OCI-LY3 (cell line): ENCODE measurements around the gene EPN3.

Experiments used
- H2AFZ ChIP-seq: fragments of 200-600, 300-600 bp; shearing (Covaris generic); 2 replicates; pipeline ENCODE4 v1.6.0; 2014; ENCODE audit warnings: antibody characterized with exemption, low read depth, low read length
- H3K27ac ChIP-seq: fragments of 200-600, 300-600 bp; sonication (generic); 2 replicates; pipeline ENCODE4 v1.5.1; 2014; ENCODE audit warnings: mild to moderate bottlenecking, low read length, moderate library complexity, mixed read lengths
- H3K27me3 ChIP-seq: fragments of 200-600, 300-600 bp; sonication (generic); 2 replicates; pipeline ENCODE4 v1.6.1; 2014; ENCODE audit warnings: low read depth, low read length, mixed read lengths
- H3K36me3 ChIP-seq: fragments of 200-600, 300-600 bp; sonication (generic); replicated peaks from 2 replicates; pipeline ENCODE3; 2014; ENCODE audit warnings: low read depth, low read length, mixed read lengths
- H3K4me1 ChIP-seq: fragments of 300-600, 200-600 bp; sonication (generic); 2 replicates; pipeline ENCODE4 v1.6.1; 2014; ENCODE audit warnings: low read length, mixed read lengths
- H3K4me2 ChIP-seq: fragments of 200-600, 300-600 bp; sonication (generic); 2 replicates; pipeline ENCODE4 v1.6.1; 2014; ENCODE audit warnings: low read length, mixed read lengths
- H3K4me3 ChIP-seq: fragments of 300-600, 200-600 bp; sonication (generic); 2 replicates; pipeline ENCODE4 v1.5.1; 2014; ENCODE audit warnings: antibody characterized with exemption, mild to moderate bottlenecking, low read length, moderate library complexity
- H3K79me2 ChIP-seq: fragments of 300-600, 200-600 bp; shearing (Covaris generic); 2 replicates; pipeline ENCODE4 v1.6.1; 2014; ENCODE audit warnings: mild to moderate bottlenecking, low read length, mixed read lengths
- H3K9ac ChIP-seq: fragments of 300-600, 200-600 bp; shearing (Covaris generic); 2 replicates; pipeline ENCODE4 v1.6.0; 2014; ENCODE audit warnings: mild to moderate bottlenecking, low read length, moderate library complexity
- H3K9me3 ChIP-seq: fragments of 200-600, 300-600 bp; shearing (Covaris generic); 2 replicates; pipeline ENCODE4 v1.6.1; 2014; ENCODE audit warnings: low read length, mixed read lengths; ENCODE audit not compliant: insufficient read depth
- H4K20me1 ChIP-seq: fragments of 200-600, 300-600 bp; sonication (generic); 2 replicates; pipeline ENCODE4 v1.6.1; 2016; ENCODE audit warnings: low read length, mixed read lengths; ENCODE audit not compliant: insufficient read depth
- CTCF ChIP-seq: fragments of 200-600, 300-600 bp; sonication (generic); IDR thresholded peaks from 2 replicates; pipeline ENCODE4 v1.5.1; 2014; ENCODE audit warnings: antibody characterized with exemption, low read length, low read depth
- EZH2phosphoT487 ChIP-seq: fragments of 200-600 bp; shearing (Covaris generic); IDR thresholded peaks from 2 replicates; pipeline ENCODE4 v1.6.1; 2018; ENCODE audit warnings: antibody characterized with exemption, mixed run types, low read depth

EPN3 gene

GRCh38 chr17:50534222-50534978 is 1.9 kb downstream of the EPN3 start:
- Histone ChIP-seq H2AFZ (no peak overlapping the region), H3K4me3 (no peak overlapping the region), H3K79me2 (no peaks in the 10 kb centered on the region)

GRCh38 chr17:50534979-50535326 is 2.4 kb downstream of the EPN3 start:
- Histone ChIP-seq H3K4me3 (no peak overlapping the region), H3K36me3 (no peaks in the 10 kb centered on the region), H3K9me3 (no peaks in the 10 kb centered on the region), H2AFZ (no peak overlapping the region), H3K9ac (no peak overlapping the region), H3K27ac (no peak overlapping the region), H3K4me1 (no peaks in the 10 kb centered on the region), H3K27me3 (peaks cover 36% of the 10 kb centered on the region), H3K4me2 (no peak overlapping the region), H4K20me1 (no peaks in the 10 kb centered on the region), H3K79me2 (no peaks in the 10 kb centered on the region)
- TF ChIP-seq CTCF (no peak), EZH2phosphoT487 (no peak)

More at GRCh38 chr17:50534222-50534978, 1.9 kb downstream of the EPN3 start:
- Histone ChIP-seq H3K4me2 (no peak overlapping the region), H3K27me3 (peaks cover 36% of the 10 kb centered on the region), H3K27ac (no peak overlapping the region), H3K9ac (no peak overlapping the region), H3K4me1 (no peaks in the 10 kb centered on the region), H4K20me1 (no peaks in the 10 kb centered on the region), H3K9me3 (no peaks in the 10 kb centered on the region), H3K36me3 (no peaks in the 10 kb centered on the region)
- TF ChIP-seq EZH2phosphoT487 (no peak), CTCF (no peak)

- Histone ChIP-seq H3K4me2 (no peak overlapping the region), H2AFZ (no peak overlapping the region), H3K27ac (no peak overlapping the region), H3K9me3 (no peaks in the 10 kb centered on the region), H3K4me1 (no peaks in the 10 kb centered on the region), H3K79me2 (no peaks in the 10 kb centered on the region), H3K27me3 (peaks cover 35% of the 10 kb centered on the region), H3K36me3 (no peaks in the 10 kb centered on the region), H3K4me3 (no peak overlapping the region), H4K20me1 (no peaks in the 10 kb centered on the region), H3K9ac (no peak overlapping the region)
- no peak for TF ChIP-seq EZH2phosphoT487
- TF ChIP-seq CTCF: no peak
Observed at GRCh38 chr17:50535407-50535806, 2.9 kb downstream of the EPN3 start.

- peaks cover 4% of the 10 kb centered on the region for H3K4me1 ChIP-seq
Observed at GRCh38 chr17:50536683-50537646, 4.4 kb downstream of the EPN3 start.

More at GRCh38 chr17:50536683-50537646, 4.4 kb downstream of the EPN3 start:
- Histone ChIP-seq H3K9me3 (no peaks in the 10 kb centered on the region), H3K79me2 (no peaks in the 10 kb centered on the region), H3K4me2 (no peak overlapping the region), H3K27me3 (peaks cover 22% of the 10 kb centered on the region), H3K9ac (no peak overlapping the region), H3K27ac (no peak overlapping the region), H3K4me3 (no peak overlapping the region), H2AFZ (no peak overlapping the region), H3K36me3 (no peaks in the 10 kb centered on the region), H4K20me1 (no peaks in the 10 kb centered on the region)
- no peak for TF ChIP-seq CTCF
